ENCODE measurements around the gene GSTK1. TPM values are rescaled to one million over a fixed set of nuclear protein-coding genes. Genes with fewer than 3 reads are reported as not detected.

Gene GSTK1
- total and polyA plus RNA-seq, 2 of the 8 experiments (the other 6 are each of a cell fraction or from before 2014, with no cell fraction given): 25.5 to 32.5 TPM

GRCh38 chr7:143303733-143304132 is 40.5 kb downstream of the GSTK1 start:
- no peaks in the 10 kb centered on the region; the same call in 1 of the 2 replicates for H3K79me1 ChIP-seq (ENCODE audit: low read depth, low read length)
- no peak overlapping the region for H2AK5ac ChIP-seq (ENCODE audit: low read depth, low read length)
- H3K4ac ChIP-seq (replicated peaks; ENCODE audit: insufficient read length, low read depth, low read length): no peak overlapping the region
- H3K4me2 ChIP-seq (ENCODE audit: insufficient read depth in 1 of 2, low read depth in 2 of 2, low read length in 2 of 2): no peak overlapping the region
- no peak overlapping the region for H2AFZ ChIP-seq (ENCODE audit: low read length)
- no peak overlapping the region for H2BK5ac ChIP-seq (ENCODE audit: low read depth, low read length)
- no peaks in the 10 kb centered on the region for H3K27me3 ChIP-seq (replicated peaks in 1 of 4; ENCODE audit: control insufficient read depth in 3 of 4, extremely low read depth in 1 of 4, insufficient read depth in 3 of 4, low read length in 3 of 4)
- WGBS, 2 experiments (ENCODE audit: extremely low coverage in 1 of 2, insufficient coverage in 1 of 2, insufficient read length in 1 of 2, insufficient replicate concordance in 2 of 2, low coverage in 1 of 2, low lambda C conversion rate in 2 of 2, missing lambda C conversion rate in 1 of 2): 94% methylated on average over 10 of the region's 10 CpGs; no CpG with 5 or more reads in 1 of the 2 experiments
- no peaks in the 10 kb centered on the region for H3K23me2 ChIP-seq (ENCODE audit: low read depth, low read length)
- no peak overlapping the region for H4K91ac ChIP-seq (replicated peaks; ENCODE audit: insufficient read length, low read length)
- no peak overlapping the region for H2BK12ac ChIP-seq (ENCODE audit: low read depth, low read length)
- DNase-seq (ENCODE audit: low read depth in 1 of 2, low spot score in 2 of 2) (no peak), FAIRE-seq (no peak)
- CTCF ChIA-PET (ENCODE audit: partially characterized antibody): interaction anchor here (0.8 to 8.2 kb wide), 7 partner anchors 10 to 95 kb away, joined by 4 to 85 read pairs (median 14); partner anchors contain the start of gene CLCN1
- no peak overlapping the region for H3K56ac ChIP-seq (replicated peaks; ENCODE audit: insufficient read length, low read depth, low read length)
- H3K9ac ChIP-seq (replicated peaks in 1 of 4; ENCODE audit: extremely low read depth in 1 of 4, low read depth in 3 of 4, low read length in 3 of 4): no peak overlapping the region
- no peak overlapping the region for H4K8ac ChIP-seq (ENCODE audit: extremely low read depth, insufficient read depth, low read length)
- POLR2A ChIA-PET (ENCODE audit: partially characterized antibody): interaction anchor here (2.3 kb wide), 1 partner anchor 12 kb away, joined by 7 read pairs; no protein-coding TSS in a partner anchor
- H4K5ac ChIP-seq (ENCODE audit: insufficient read length, low read depth, low read length): no peak overlapping the region
- H4K20me1 ChIP-seq (replicated peaks in 1 of 2; ENCODE audit: control insufficient read depth in 1 of 2, insufficient read depth in 2 of 2, low read length in 2 of 2): peaks cover 6% of the 10 kb centered on the region in 2 experiments
- H3K9me3 ChIP-seq (ENCODE audit: insufficient read depth in 2 of 2, low read depth in 1 of 2, low read length in 1 of 2): no peaks in the 10 kb centered on the region
- no peak overlapping the region for H2BK120ac ChIP-seq (replicated peaks; ENCODE audit: low read depth, low read length)
- no peak overlapping the region for H3K18ac ChIP-seq (ENCODE audit: extremely low read depth, low read length)
- H3K27ac ChIP-seq (ENCODE audit: low read depth, low read length): no peak overlapping the region
- H3K4me3 ChIP-seq (ENCODE audit: extremely low read depth in 1 of 4, insufficient read depth in 2 of 4, low read depth in 3 of 4, low read length in 4 of 4): no peak overlapping the region
- no peaks in the 10 kb centered on the region for H3K79me2 ChIP-seq (ENCODE audit: control insufficient read depth in 1 of 2, insufficient read depth in 2 of 2, low read length in 2 of 2)
- no peak overlapping the region for H3K14ac ChIP-seq (ENCODE audit: insufficient read length)
- H3K36me3 ChIP-seq (ENCODE audit: control insufficient read depth in 2 of 4, insufficient read depth in 4 of 4, low read length in 3 of 4): peaks cover 49 to 87% (median 75%) of the 10 kb centered on the region in 4 experiments
- H2BK20ac ChIP-seq (ENCODE audit: low read length): no peak overlapping the region
- no peaks in the 10 kb centered on the region for H3K4me1 ChIP-seq (replicated peaks in 1 of 4; ENCODE audit: control insufficient read depth in 3 of 4, insufficient read depth in 4 of 4, low read length in 3 of 4)
- H3K23ac ChIP-seq (ENCODE audit: insufficient read length): no peak overlapping the region
- no peak overlapping the region for H2BK15ac ChIP-seq (ENCODE audit: low read length)
- TF ChIP-seq ATF3 (IDR thresholded peaks at IDR 0.05; ENCODE audit: insufficient read depth, low read depth, low read length) (no peak), RAD21 (IDR thresholded peaks at IDR 0.05 in 1 of 2, conservative IDR thresholded peaks at IDR 0.05 in 1 of 2; ENCODE audit: low read depth in 2 of 2, low read length in 2 of 2) (no peak), CHD2 (IDR thresholded peaks at IDR 0.05; ENCODE audit: low read length) (no peak), SRF (IDR thresholded peaks at IDR 0.05; ENCODE audit: low read depth, low read length) (no peak), MAFK (IDR thresholded peaks at IDR 0.05; ENCODE audit: low read depth, low read length) (no peak), YY1 (IDR thresholded peaks at IDR 0.05; ENCODE audit: low read depth, low read length) (no peak), POLR2AphosphoS5 (IDR thresholded peaks at IDR 0.05; ENCODE audit: low read depth, low read length) (no peak), CTBP2 (IDR thresholded peaks at IDR 0.05; ENCODE audit: borderline replicate concordance, insufficient read depth, insufficient read length, low read length) (no peak), HDAC6 (IDR thresholded peaks at IDR 0.05; ENCODE audit: low read depth, low read length) (no peak), ASH2L (IDR thresholded peaks at IDR 0.05; ENCODE audit: low read length) (no peak), BACH1 (IDR thresholded peaks at IDR 0.05; ENCODE audit: low read length) (no peak), E2F6 (IDR thresholded peaks at IDR 0.05) (no peak)
- TF ChIP-seq, protein P1, sequence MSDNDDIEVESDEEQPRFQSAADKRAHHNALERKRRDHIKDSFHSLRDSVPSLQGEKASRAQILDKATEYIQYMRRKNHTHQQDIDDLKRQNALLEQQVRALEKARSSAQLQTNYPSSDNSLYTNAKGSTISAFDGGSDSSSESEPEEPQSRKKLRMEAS (IDR thresholded peaks at IDR 0.05): no peak
